Endothelial cell of umbilical vein (primary cell): ENCODE data around the gene CDKL4.

ENCODE experiments used
- EZH2 ChIP-seq: IDR thresholded peaks from 2 replicates; pipeline ENCODE4 v1.6.1; 2012; ENCODE audit warnings: borderline replicate concordance, low read depth, mild to moderate bottlenecking, moderate library complexity, low read length, inconsistent platforms; ENCODE audit not compliant: severe bottlenecking
- FOS ChIP-seq: IDR thresholded peaks from 2 replicates; pipeline ENCODE4 v1.6.1; 2011; ENCODE audit warnings: mild to moderate bottlenecking, low read length, moderate library complexity, borderline replicate concordance; ENCODE audit not compliant: insufficient read depth
- JUN ChIP-seq: IDR thresholded peaks from 2 replicates; pipeline ENCODE4 v1.6.1; 2011; ENCODE audit warnings: borderline replicate concordance, low read depth; ENCODE audit not compliant: insufficient read length, insufficient read depth
- MYC ChIP-seq: IDR thresholded peaks from one replicate; pipeline ENCODE4 v1.6.1; 2011; ENCODE audit warnings: mild to moderate bottlenecking, low read depth, low read length
- POLR2A ChIP-seq: IDR thresholded peaks from 2 replicates; pipeline ENCODE4 v1.6.1; 2012; ENCODE audit warnings: low read depth, mild to moderate bottlenecking, control low read depth, low read length
- POLR2AphosphoS5 ChIP-seq: IDR thresholded peaks from 2 replicates; pipeline ENCODE4 v1.6.1; 2012; ENCODE audit warnings: low read depth, mild to moderate bottlenecking, control low read depth, low read length, moderate library complexity; ENCODE audit not compliant: insufficient read depth
- TF ChIP-seq, protein P1 (sequence below), 2 donors: IDR thresholded peaks; 1 replicate in 1 of 2; 2 replicates in 1 of 2; pipeline ENCODE4 v1.5.1; 2011; ENCODE audit warnings: low read length in 2 of 2, mild to moderate bottlenecking in 2 of 2, moderate library complexity in 2 of 2, control low read depth in 1 of 2, inconsistent platforms in 1 of 2, low read depth in 1 of 2; ENCODE audit not compliant: insufficient read depth in 1 of 2; ENCODE audit errors: extremely low read depth in 1 of 2
- TF ChIP-seq, protein P2 (sequence below): IDR thresholded peaks from 2 replicates; pipeline ENCODE4 v1.6.1; 2011; ENCODE audit not compliant: insufficient read depth, insufficient read length

DNA sequence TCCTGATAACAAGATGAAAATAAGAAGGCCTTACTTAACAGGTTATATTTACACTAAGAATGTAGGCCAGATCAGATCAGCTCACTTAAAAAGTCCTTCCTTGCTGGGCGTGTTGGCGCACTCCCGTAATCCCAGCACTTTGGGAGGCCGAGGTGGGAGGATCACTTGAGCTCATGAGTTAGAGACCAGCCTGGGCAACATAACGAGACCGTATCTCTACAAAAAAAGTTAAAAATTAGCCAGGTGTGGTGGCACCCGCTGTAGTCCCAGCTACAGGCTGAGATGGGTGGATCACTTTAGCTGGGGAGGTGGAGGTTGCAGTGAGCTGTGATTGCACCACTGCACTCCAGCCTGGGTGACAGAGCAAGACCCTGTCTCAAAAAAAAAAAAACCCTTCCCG, 69.7 kb downstream of the CDKL4 start:
- TF ChIP-seq POLR2A (no peak), POLR2AphosphoS5 (no peak), EZH2 (no peak), FOS (no peak), MYC (no peak), JUN (no peak)
- TF ChIP-seq, protein P1, sequence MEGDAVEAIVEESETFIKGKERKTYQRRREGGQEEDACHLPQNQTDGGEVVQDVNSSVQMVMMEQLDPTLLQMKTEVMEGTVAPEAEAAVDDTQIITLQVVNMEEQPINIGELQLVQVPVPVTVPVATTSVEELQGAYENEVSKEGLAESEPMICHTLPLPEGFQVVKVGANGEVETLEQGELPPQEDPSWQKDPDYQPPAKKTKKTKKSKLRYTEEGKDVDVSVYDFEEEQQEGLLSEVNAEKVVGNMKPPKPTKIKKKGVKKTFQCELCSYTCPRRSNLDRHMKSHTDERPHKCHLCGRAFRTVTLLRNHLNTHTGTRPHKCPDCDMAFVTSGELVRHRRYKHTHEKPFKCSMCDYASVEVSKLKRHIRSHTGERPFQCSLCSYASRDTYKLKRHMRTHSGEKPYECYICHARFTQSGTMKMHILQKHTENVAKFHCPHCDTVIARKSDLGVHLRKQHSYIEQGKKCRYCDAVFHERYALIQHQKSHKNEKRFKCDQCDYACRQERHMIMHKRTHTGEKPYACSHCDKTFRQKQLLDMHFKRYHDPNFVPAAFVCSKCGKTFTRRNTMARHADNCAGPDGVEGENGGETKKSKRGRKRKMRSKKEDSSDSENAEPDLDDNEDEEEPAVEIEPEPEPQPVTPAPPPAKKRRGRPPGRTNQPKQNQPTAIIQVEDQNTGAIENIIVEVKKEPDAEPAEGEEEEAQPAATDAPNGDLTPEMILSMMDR (IDR thresholded peaks at IDR 0.05; ENCODE audit: extremely low read depth in 1 of 2, insufficient read depth in 1 of 2, low read depth in 1 of 2, low read length in 2 of 2): no peak
- TF ChIP-seq, protein P2, sequence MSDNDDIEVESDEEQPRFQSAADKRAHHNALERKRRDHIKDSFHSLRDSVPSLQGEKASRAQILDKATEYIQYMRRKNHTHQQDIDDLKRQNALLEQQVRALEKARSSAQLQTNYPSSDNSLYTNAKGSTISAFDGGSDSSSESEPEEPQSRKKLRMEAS: no peak
